SK-N-SH treated with all-trans-retinoic acid at 6 μM for 48 hours (cell line): ENCODE results near the gene KRT6B.

Experiments used
- ARNTL ChIP-seq: fragments of 450-650 bp; formaldehyde crosslinking; IDR thresholded peaks from 2 replicates; pipeline ENCODE4 v1.5.0; 2020; ENCODE audit warnings: low read depth, mild to moderate bottlenecking, moderate library complexity, borderline replicate concordance
- BACH2 ChIP-seq: fragments of 250-450 bp; sonication (Bioruptor Pico); IDR thresholded peaks from 2 replicates; pipeline ENCODE4 v1.9.0; 2021; ENCODE audit warnings: mild to moderate bottlenecking, borderline replicate concordance
- CREB5 ChIP-seq: fragments of 250-450 bp; sonication (Bioruptor Pico); IDR thresholded peaks from 2 replicates; pipeline ENCODE4 v1.5.1; 2020; ENCODE audit warnings: low read depth, mild to moderate bottlenecking, moderate library complexity
- CSRNP3 ChIP-seq: fragments of 250-450 bp; sonication (Bioruptor Pico); IDR thresholded peaks from 2 replicates; pipeline ENCODE4 v1.5.1; 2021; ENCODE audit warnings: mild to moderate bottlenecking, moderate library complexity
- ESRRG ChIP-seq: fragments of 250-450 bp; sonication (Bioruptor Pico); IDR thresholded peaks from 2 replicates; pipeline ENCODE4 v1.6.1; 2021; ENCODE audit warnings: mild to moderate bottlenecking
- GLIS3 ChIP-seq: fragments of 250-450 bp; sonication (Bioruptor Pico); IDR thresholded peaks from 2 replicates; pipeline ENCODE4 v1.5.0; 2020; ENCODE audit warnings: mild to moderate bottlenecking, moderate library complexity
- OSR1 ChIP-seq: fragments of 250-450 bp; sonication (Bioruptor Pico); IDR thresholded peaks from 2 replicates; pipeline ENCODE4 v1.8.0; 2022; ENCODE audit warnings: moderate library complexity, mild to moderate bottlenecking, inconsistent platforms
- TCF4 ChIP-seq: fragments of 250-450 bp; sonication (Bioruptor Pico); IDR thresholded peaks from 2 replicates; pipeline ENCODE4 v1.8.0; 2021; ENCODE audit warnings: mild to moderate bottlenecking, moderate library complexity, borderline replicate concordance
- TSHZ2 ChIP-seq: fragments of 250-450 bp; sonication (Bioruptor Pico); IDR thresholded peaks from 2 replicates; pipeline ENCODE4 v1.5.0; 2020; ENCODE audit warnings: mild to moderate bottlenecking, moderate library complexity
- ZFP3 ChIP-seq: fragments of 250-450 bp; sonication (Bioruptor Pico); IDR thresholded peaks from 2 replicates; pipeline ENCODE4 v1.5.0; 2020; ENCODE audit warnings: mild to moderate bottlenecking, moderate library complexity
- ZFP30 ChIP-seq: fragments of 450-650 bp; formaldehyde crosslinking; IDR thresholded peaks from 2 replicates; pipeline ENCODE4 v1.5.0; 2022; ENCODE audit warnings: mild to moderate bottlenecking, moderate library complexity
- ZNF70 ChIP-seq: fragments of 450-650 bp; formaldehyde crosslinking; IDR thresholded peaks from 2 replicates; pipeline ENCODE4 v1.5.0; 2020; ENCODE audit warnings: mild to moderate bottlenecking, moderate library complexity
- TF ChIP-seq, protein P1 (sequence below): fragments of 250-450 bp; sonication (Bioruptor Pico); IDR thresholded peaks from 2 replicates; pipeline ENCODE4 v1.8.0; 2021; ENCODE audit warnings: low read depth, mild to moderate bottlenecking, moderate library complexity, borderline replicate concordance
- TF ChIP-seq, protein P2 (sequence below): fragments of 250-450 bp; sonication (Bioruptor Pico); IDR thresholded peaks from 2 replicates; pipeline ENCODE4 v1.8.0; 2020; ENCODE audit warnings: mild to moderate bottlenecking, moderate library complexity, borderline replicate concordance

GRCh38 chr12:52404951-52405350, 47.0 kb downstream of the KRT6B start:
- TF ChIP-seq GLIS3 (CRISPR knock-in tag) (no peak), ARNTL (CRISPR knock-in tag) (no peak), CREB5 (CRISPR knock-in tag) (no peak), ZFP3 (CRISPR knock-in tag) (no peak), BACH2 (CRISPR knock-in tag) (no peak), ZFP30 (no peak), OSR1 (CRISPR knock-in tag) (no peak), ESRRG (CRISPR knock-in tag) (no peak), ZNF70 (CRISPR knock-in tag) (no peak), CSRNP3 (CRISPR knock-in tag) (no peak), TSHZ2 (CRISPR knock-in tag) (no peak), TCF4 (CRISPR knock-in tag) (no peak)
- TF ChIP-seq, protein P1, sequence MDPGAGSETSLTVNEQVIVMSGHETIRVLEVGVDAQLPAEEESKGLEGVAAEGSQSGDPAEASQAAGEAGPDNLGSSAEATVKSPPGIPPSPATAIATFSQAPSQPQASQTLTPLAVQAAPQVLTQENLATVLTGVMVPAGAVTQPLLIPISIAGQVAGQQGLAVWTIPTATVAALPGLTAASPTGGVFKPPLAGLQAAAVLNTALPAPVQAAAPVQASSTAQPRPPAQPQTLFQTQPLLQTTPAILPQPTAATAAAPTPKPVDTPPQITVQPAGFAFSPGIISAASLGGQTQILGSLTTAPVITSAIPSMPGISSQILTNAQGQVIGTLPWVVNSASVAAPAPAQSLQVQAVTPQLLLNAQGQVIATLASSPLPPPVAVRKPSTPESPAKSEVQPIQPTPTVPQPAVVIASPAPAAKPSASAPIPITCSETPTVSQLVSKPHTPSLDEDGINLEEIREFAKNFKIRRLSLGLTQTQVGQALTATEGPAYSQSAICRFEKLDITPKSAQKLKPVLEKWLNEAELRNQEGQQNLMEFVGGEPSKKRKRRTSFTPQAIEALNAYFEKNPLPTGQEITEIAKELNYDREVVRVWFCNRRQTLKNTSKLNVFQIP (CRISPR knock-in tag) = no peak
- TF ChIP-seq, protein P2, sequence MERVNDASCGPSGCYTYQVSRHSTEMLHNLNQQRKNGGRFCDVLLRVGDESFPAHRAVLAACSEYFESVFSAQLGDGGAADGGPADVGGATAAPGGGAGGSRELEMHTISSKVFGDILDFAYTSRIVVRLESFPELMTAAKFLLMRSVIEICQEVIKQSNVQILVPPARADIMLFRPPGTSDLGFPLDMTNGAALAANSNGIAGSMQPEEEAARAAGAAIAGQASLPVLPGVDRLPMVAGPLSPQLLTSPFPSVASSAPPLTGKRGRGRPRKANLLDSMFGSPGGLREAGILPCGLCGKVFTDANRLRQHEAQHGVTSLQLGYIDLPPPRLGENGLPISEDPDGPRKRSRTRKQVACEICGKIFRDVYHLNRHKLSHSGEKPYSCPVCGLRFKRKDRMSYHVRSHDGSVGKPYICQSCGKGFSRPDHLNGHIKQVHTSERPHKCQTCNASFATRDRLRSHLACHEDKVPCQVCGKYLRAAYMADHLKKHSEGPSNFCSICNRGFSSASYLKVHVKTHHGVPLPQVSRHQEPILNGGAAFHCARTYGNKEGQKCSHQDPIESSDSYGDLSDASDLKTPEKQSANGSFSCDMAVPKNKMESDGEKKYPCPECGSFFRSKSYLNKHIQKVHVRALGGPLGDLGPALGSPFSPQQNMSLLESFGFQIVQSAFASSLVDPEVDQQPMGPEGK (CRISPR knock-in tag) = no peak
